GM19025 (cell line): ENCODE data around the gene EMILIN2.
A peak's percentile ranks its signal among the peaks of the same experiment; 100 is the strongest.

Experiments
- ATAC-seq: cut with Tn5 transposase; IDR thresholded peaks from one replicate; pipeline ENCODE4 v1.9.1; 2021; ENCODE audit warnings: mild to moderate bottlenecking, low read depth, moderate library complexity; ENCODE audit not compliant: unreplicated experiment

The EMILIN2 gene

GRCh38 chr18:2935438-2936192, 88.8 kb downstream of the EMILIN2 start:
- no peak for ATAC-seq

GRCh38 chr18:2939317-2939716, 92.5 kb downstream of the EMILIN2 start:
- no peak for ATAC-seq

GRCh38 chr18:2948038-2948437, 101.2 kb downstream of the EMILIN2 start:
- no peak for ATAC-seq

GRCh38 chr18:2952605-2953004, 105.8 kb downstream of the EMILIN2 start:
- no peak for ATAC-seq

GRCh38 chr18:2953935-2954653, 107.3 kb downstream of the EMILIN2 start:
- no peak for ATAC-seq

GRCh38 chr18:2954869-2955645, 108.3 kb downstream of the EMILIN2 start:
- no peak for ATAC-seq

GRCh38 chr18:2956056-2956455, 109.2 kb downstream of the EMILIN2 start:
- ATAC-seq, result no peak

DNA sequence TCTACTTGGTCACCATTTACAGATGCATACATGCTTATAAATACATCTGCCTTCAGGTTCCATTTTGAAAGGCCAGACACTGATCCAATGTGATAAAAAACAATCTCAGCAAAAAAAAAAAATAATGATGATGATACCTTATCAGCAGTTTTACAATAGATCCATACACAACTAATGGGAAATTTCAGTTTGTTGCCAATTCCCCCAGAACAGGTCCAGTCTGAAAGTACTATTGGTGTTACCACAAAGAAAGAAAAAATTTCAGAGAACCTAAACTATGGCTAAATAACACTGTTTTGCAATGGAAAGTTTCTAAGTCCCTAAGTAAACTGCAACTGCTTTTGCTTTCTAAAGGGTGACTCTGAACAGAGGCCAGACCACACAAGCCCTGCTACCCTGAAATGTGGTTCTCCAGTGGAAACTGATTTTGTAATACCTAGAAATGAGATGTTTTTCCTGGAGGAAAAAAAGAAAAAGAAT, 112.1 kb downstream of the EMILIN2 start:
- peak; percentile 43 for ATAC-seq

DNA sequence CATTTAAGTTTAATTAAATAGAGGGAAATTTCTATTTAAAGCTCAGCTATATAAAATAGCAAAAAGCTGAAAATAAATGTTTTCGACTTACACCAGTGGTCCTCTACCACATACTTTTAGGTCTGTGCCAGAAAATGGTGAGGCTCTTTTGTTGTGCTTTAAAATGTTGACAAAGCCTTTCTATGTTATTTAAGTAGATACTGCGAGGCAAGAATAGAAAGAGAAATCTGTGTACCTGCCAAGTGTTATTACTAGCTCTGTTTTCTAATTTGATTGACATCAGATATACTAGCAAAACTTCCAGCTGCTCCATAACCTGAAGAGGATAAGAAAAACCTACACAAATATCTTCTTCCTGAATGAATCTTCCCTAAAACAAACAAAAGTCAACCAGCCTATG, 112.5 kb downstream of the EMILIN2 start:
- no peak for ATAC-seq

GRCh38 chr18:2960983-2961696, 114.3 kb downstream of the EMILIN2 start:
- no peak for ATAC-seq

GRCh38 chr18:2961821-2962220, 115.0 kb downstream of the EMILIN2 start:
- no peak for ATAC-seq

- no peak for ATAC-seq
Observed at GRCh38 chr18:2963048-2963447, 116.2 kb downstream of the EMILIN2 start.

DNA sequence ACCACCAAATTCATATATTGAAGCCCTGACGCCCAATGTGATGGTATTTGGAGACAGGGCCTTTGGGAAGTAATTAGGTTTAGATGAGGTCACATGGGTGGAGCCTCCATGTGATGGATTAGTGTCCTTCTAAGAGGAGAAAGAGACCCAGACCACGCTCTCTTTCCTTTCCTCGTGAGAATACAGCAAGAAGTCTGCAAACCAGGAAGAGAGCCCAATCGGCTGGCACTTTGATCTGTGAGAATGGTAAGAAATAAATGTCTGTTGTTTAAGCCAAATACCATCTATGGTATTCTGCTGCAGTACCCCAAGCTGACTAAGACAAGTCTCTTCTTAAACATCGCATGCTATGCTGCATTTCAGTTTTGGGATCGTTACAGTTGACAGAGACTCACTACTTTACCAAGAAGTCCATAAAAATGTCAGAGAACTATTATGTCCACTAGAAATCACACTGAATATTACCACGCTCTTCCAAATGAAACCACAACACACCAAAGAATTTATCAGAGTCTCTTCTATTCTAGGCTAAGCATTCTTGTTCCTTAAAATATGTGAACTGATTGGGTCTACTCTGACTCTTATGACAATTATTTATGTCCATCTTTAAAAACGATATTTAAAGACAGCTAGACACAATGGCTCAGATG, 117.7 kb downstream of the EMILIN2 start:
- ATAC-seq, result no peak
